Thoracic aorta endothelial cell (primary cell): ENCODE results near the gene MEGF10. TPM values are rescaled to one million over a fixed set of nuclear protein-coding genes. Genes with fewer than 3 reads are reported as not detected.

Experiments
- small RNA-seq: library from RNA; depleted of rRNA; stranded (forward); fragments of <200 nt; gene quantifications from one replicate; pipeline ENCODE3, GENCODE V24; 2012
- total RNA-seq: library from RNA; depleted of rRNA; stranded (reverse); fragments of >200 nt; gene quantifications from 2 replicates; pipeline ENCODE4 v1.2.3, GENCODE V29; 2012

MEGF10 gene
- total RNA-seq, result 0.14 and 0.93 TPM in 2 replicates

GRCh38 chr5:127290019-127290945, at the start of gene MEGF10:
Gene MEGF10 (plus strand): TSS chr5:127290796. CDS start chr5:127331309, 40,513 bp downstream.

Small RNAs within 50 kb of the gene (small RNA-seq; reads per million reads assigned to genes)
- not detected for gene AC010424.1

Other genes with a start within 250 kb of the MEGF10 start
- gene C5orf63, start 217.3 kb upstream of the MEGF10 start, total RNA-seq, result 2.1 and 2.7 TPM in 2 replicates
- gene PRRC1, start 226.8 kb downstream of the MEGF10 start, total RNA-seq, result 76.8 and 82.7 TPM in 2 replicates